Progenitor cell of endocrine pancreas (in vitro differentiated cells): Measurements from ENCODE around the gene C16orf74. TPM values are rescaled to one million over a fixed set of nuclear protein-coding genes. Genes with fewer than 3 reads are reported as not detected.

Experiments
- DNase-seq: peaks from one replicate; pipeline ENCODE4 v3.0.0; 2021; ENCODE audit warnings: low spot score; ENCODE audit not compliant: unreplicated experiment
- H3K27ac Mint-ChIP-seq: 2 replicates; pipeline ENCODE4 v1.8.0; 2021; ENCODE audit warnings: mild to moderate bottlenecking, moderate library complexity, mixed read lengths
- H3K27me3 Mint-ChIP-seq: 2 replicates; pipeline ENCODE4 v1.8.0; 2021; ENCODE audit warnings: mixed read lengths
- H3K36me3 Mint-ChIP-seq: 2 replicates; pipeline ENCODE4 v1.8.0; 2022; ENCODE audit warnings: mixed read lengths; ENCODE audit not compliant: insufficient read depth
- H3K4me1 Mint-ChIP-seq: 2 replicates; pipeline ENCODE4 v1.8.0; 2021; ENCODE audit warnings: low read depth, mixed read lengths
- H3K4me3 Mint-ChIP-seq: 2 replicates; pipeline ENCODE4 v1.8.0; 2021; ENCODE audit warnings: low read depth, mild to moderate bottlenecking, moderate library complexity, mixed read lengths
- H3K9me3 Mint-ChIP-seq: 2 replicates; pipeline ENCODE4 v1.8.0; 2021; ENCODE audit warnings: low read depth, mixed read lengths
- CTCF ChIP-seq: fragments of 200-600 bp; sonication (generic); IDR thresholded peaks from one replicate; pipeline ENCODE4 v1.5.0; 2021; ENCODE audit warnings: antibody characterized with exemption, mild to moderate bottlenecking; ENCODE audit not compliant: unreplicated experiment
- total RNA-seq: library from RNA; stranded (reverse); gene quantifications from 2 replicates; pipeline ENCODE4 v1.2.1, GENCODE V29; 2021

C16orf74 gene
- total RNA-seq, 1 donor from 2014 or later: 0.65 TPM

- peaks cover 37% of the 10 kb centered on the region for H3K4me1 Mint-ChIP-seq
- H3K9me3 Mint-ChIP-seq: no peaks in the 10 kb centered on the region
- DNase-seq: no peak
- H3K27ac Mint-ChIP-seq: peak overlapping the region; percentile 98
- H3K27me3 Mint-ChIP-seq: no peaks in the 10 kb centered on the region
- no peak for TF ChIP-seq CTCF
- peak overlapping the region; percentile 89 for H3K4me3 Mint-ChIP-seq
- peaks cover 23% of the 10 kb centered on the region for H3K36me3 Mint-ChIP-seq
These were observed 47.4 kb upstream of the C16orf74 start for GRCh38 chr16:85798283-85798776.

GRCh38 chr16:85796599-85796998, 45.7 kb upstream of the C16orf74 start:
- no peak for DNase-seq
- Mint-ChIP-seq H3K36me3 (peaks cover 28% of the 10 kb centered on the region), H3K27ac (peak overlapping the region; percentile 72), H3K9me3 (peaks cover 2% of the 10 kb centered on the region), H3K4me1 (peaks cover 33% of the 10 kb centered on the region), H3K27me3 (no peaks in the 10 kb centered on the region), H3K4me3 (no peak overlapping the region)
- TF ChIP-seq CTCF: no peak

GRCh38 chr16:85796152-85796551, 45.3 kb upstream of the C16orf74 start:
- peaks cover 29% of the 10 kb centered on the region for H3K4me1 Mint-ChIP-seq
- H3K36me3 Mint-ChIP-seq: peaks cover 28% of the 10 kb centered on the region
- no peak overlapping the region for H3K4me3 Mint-ChIP-seq
- no peak for TF ChIP-seq CTCF
- H3K27ac Mint-ChIP-seq: no peak overlapping the region
- no peak for DNase-seq
- no peaks in the 10 kb centered on the region for H3K27me3 Mint-ChIP-seq
- H3K9me3 Mint-ChIP-seq: peaks cover 3% of the 10 kb centered on the region

- Mint-ChIP-seq H3K27ac (peak overlapping the region; percentile 60), H3K9me3 (peaks cover 3% of the 10 kb centered on the region), H3K27me3 (no peaks in the 10 kb centered on the region), H3K36me3 (peaks cover 28% of the 10 kb centered on the region), H3K4me1 (peaks cover 17% of the 10 kb centered on the region), H3K4me3 (no peak overlapping the region)
- DNase-seq: no peak
- no peak for TF ChIP-seq CTCF
These were observed 43.8 kb upstream of the C16orf74 start for GRCh38 chr16:85794696-85795095.

GRCh38 chr16:85793662-85794298, 42.9 kb upstream of the C16orf74 start:
- peaks cover 17% of the 10 kb centered on the region for H3K4me1 Mint-ChIP-seq
- peak overlapping the region; percentile 58 for H3K27ac Mint-ChIP-seq
- no peak for TF ChIP-seq CTCF
- H3K36me3 Mint-ChIP-seq: peaks cover 28% of the 10 kb centered on the region
- H3K4me3 Mint-ChIP-seq: no peak overlapping the region
- no peak for DNase-seq
- H3K27me3 Mint-ChIP-seq: no peaks in the 10 kb centered on the region
- H3K9me3 Mint-ChIP-seq: peaks cover 3% of the 10 kb centered on the region
